GM21367 (cell line): ENCODE results near the gene BTD.
A peak's percentile ranks its signal among the peaks of the same experiment; 100 is the strongest.
"Not testable (repeated sequence)": the region's sequence is repeated elsewhere in the genome, so short reads cannot be mapped to it uniquely, and the experiment has no call there.

ENCODE experiments used
- ATAC-seq: cut with Tn5 transposase; IDR thresholded peaks from one replicate; pipeline ENCODE4 v1.9.1; 2021; ENCODE audit not compliant: unreplicated experiment

The BTD gene

GRCh38 chr3:15602816-15603215 is 1.3 kb downstream of the BTD start:
- ATAC-seq: not testable (repeated sequence)

GRCh38 chr3:15604584-15604983 is 3.0 kb downstream of the BTD start:
- ATAC-seq: not testable (repeated sequence)

- no peak for ATAC-seq
Observed at GRCh38 chr3:15606434-15606891, 4.9 kb downstream of the BTD start.

- no peak for ATAC-seq
Observed at GRCh38 chr3:15610082-15610759, 8.7 kb downstream of the BTD start.

GRCh38 chr3:15611018-15611417 is 9.5 kb downstream of the BTD start:
- ATAC-seq: no peak

- ATAC-seq: no peak
Observed at GRCh38 chr3:15612001-15612400, 10.5 kb downstream of the BTD start.

GRCh38 chr3:15614958-15615357 is 13.4 kb downstream of the BTD start:
- no peak for ATAC-seq

DNA sequence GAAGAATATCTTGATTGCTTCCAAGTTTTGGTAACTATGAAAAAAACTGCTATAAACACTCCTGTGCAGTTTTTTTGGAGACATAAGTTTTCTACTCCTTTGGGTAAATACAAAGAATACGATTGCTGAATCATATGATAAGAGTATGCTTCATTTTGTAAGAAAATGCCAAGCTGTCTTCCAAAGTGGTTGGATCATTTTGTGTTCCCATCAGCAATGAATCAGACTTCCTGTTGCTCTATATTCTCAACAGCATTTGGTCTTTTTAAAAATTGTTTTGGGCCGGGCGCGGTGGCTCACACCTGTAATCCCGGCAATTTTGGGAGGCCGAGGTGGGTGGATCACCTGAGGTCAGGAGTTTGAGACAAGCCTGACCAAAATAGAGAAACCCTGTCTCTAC is 14.5 kb downstream of the BTD start:
- no peak for ATAC-seq

- ATAC-seq: not testable (repeated sequence)
Observed at GRCh38 chr3:15619659-15620464, 18.3 kb downstream of the BTD start.

DNA sequence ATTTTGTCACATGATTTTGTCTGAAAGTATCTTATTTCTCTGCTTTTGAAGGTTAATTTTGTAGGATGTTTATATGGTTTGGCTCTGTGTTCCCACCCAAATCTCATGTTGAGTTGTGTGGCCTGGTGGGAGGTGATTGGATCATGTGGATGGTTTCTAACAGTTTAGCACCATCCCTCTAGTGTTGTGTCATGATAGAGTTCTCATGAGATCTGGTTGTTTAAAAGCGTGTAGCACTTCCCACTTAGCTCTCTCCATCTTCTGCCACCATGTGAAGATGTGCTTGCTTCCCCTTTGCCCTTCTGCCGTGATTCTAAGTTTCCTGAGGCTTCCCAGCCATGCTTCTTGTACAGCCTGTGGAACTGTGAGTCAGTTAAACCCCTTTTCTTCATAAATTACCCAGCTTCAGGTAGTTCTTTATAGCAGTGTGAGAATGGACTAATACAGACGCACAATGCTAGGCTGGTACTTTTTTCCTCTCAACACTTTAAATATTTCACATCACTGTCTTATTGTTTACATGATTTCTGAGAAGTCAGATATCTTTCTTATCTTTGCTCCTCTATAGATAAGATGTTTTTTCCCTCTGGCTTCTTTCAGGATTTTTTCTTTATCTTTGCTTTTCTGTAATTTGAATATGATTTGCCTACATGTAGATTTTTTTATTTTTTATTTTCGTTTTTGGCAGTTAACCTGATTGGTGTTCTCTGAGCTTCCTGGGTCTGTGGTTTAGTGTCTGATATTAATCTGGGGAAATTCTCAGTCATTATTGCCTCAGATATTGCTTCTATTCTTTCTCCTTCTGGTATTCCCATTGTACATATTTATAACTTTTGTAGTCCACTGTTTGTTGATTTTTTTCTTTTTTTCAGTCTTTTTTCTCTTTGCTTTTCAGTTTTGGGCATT is 22.2 kb downstream of the BTD start:
- no peak for ATAC-seq

- no peak for ATAC-seq
Observed at GRCh38 chr3:15628967-15629366, 27.4 kb downstream of the BTD start.

GRCh38 chr3:15629860-15630597 is 28.5 kb downstream of the BTD start:
- peak; percentile 92 for ATAC-seq

GRCh38 chr3:15630646-15631350 is 29.3 kb downstream of the BTD start:
- ATAC-seq: peak; percentile 29

GRCh38 chr3:15631426-15632211 is 30.1 kb downstream of the BTD start:
- ATAC-seq: no peak

GRCh38 chr3:15632212-15632580 is 30.7 kb downstream of the BTD start:
- ATAC-seq: no peak

DNA sequence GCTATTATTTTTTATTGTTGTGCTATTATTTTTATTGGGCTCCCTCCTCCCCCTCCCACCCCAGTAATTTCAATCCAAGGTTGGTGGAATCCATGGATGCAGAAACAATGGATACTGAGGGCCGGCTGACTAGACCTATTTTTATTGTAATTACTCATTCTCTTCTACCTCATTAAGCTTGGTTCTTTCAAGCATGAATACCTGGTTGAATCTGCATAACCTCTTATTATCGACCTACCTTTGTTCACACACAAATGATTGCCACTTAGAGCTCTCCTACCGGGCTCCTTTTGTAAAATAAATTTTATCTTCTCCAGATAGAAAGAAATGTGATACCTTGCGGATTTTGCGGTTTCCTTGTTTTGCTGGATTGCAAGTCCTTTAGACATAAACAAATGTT is 31.6 kb downstream of the BTD start:
- ATAC-seq: no peak

- ATAC-seq: no peak
Observed at GRCh38 chr3:15633766-15634598, 32.4 kb downstream of the BTD start.

- no peak for ATAC-seq
Observed at GRCh38 chr3:15634671-15635070, 33.1 kb downstream of the BTD start.
